AG04450 (cell line): ENCODE measurements around the gene RFX3. TPM values are rescaled to one million over a fixed set of nuclear protein-coding genes. Genes with fewer than 3 reads are reported as not detected.

ENCODE experiments used
- CTCF ChIA-PET: fragments of 300-600, 350-600 bp; formaldehyde crosslinking; extraction: SDS; loops from one replicate; lab custom pipeline; 2022; ENCODE audit warnings: antibody characterized with exemption, inconsistent platforms; lab: Charles Lee
- POLR2A ChIA-PET: fragments of 350-600 bp; formaldehyde crosslinking; extraction: SDS; loops from one replicate; lab custom pipeline; 2021; ENCODE audit warnings: antibody characterized with exemption, inconsistent platforms; lab: Yijun Ruan, JAX
- DNase-seq: peaks from one replicate; pipeline ENCODE4 v3.0.0-alpha.2; 2011; ENCODE audit warnings: low read depth, low spot score
- H3K27ac ChIP-seq: one replicate; pipeline ENCODE4 v1.5.1; 2012; ENCODE audit warnings: low read depth, low read length, control low read depth
- H3K27me3 ChIP-seq: one replicate; pipeline ENCODE4 v1.6.0; 2012; ENCODE audit warnings: low read length; ENCODE audit not compliant: control insufficient read depth, insufficient read depth
- H3K4me3 ChIP-seq: 2 replicates; pipeline ENCODE4 v1.5.1; 2011; ENCODE audit warnings: mild to moderate bottlenecking, low read depth, low read length, control low read depth
- H3K9me3 ChIP-seq: 2 replicates; pipeline ENCODE4 v1.5.1; 2012; ENCODE audit warnings: low read length; ENCODE audit not compliant: control insufficient read depth, insufficient read depth
- CTCF ChIP-seq: IDR thresholded peaks from 2 replicates; pipeline ENCODE4 v1.5.1; 2011; ENCODE audit warnings: low read depth, low read length, control low read depth, inconsistent platforms
- polyA plus RNA-seq: library from polyadenylated mRNA; depleted of rRNA; stranded (reverse); fragments of >200 nt; gene quantifications from 2 replicates; pipeline ENCODE4 v1.2.3, GENCODE V29; 2011

RFX3 gene
- polyA plus RNA-seq, 1 experiment, result 3.7 TPM

- no peaks in the 10 kb centered on the region for H3K27me3 ChIP-seq
- DNase-seq, result no peak
- H3K9me3 ChIP-seq, result no peaks in the 10 kb centered on the region
- no peak for TF ChIP-seq CTCF
- no peak overlapping the region for H3K27ac ChIP-seq
- ChIA-PET CTCF (interaction anchor here (1.0 kb wide), 1 partner anchor 1005 kb away, joined by 4 read pairs; no protein-coding TSS in a partner anchor), POLR2A (interaction anchor here (0.7 kb wide), 1 partner anchor 816 kb away, joined by 3 read pairs; no protein-coding TSS in a partner anchor)
- no peak overlapping the region for H3K4me3 ChIP-seq
These were observed 164.7 kb downstream of the RFX3 start for GRCh38 chr9:3361116-3361515.

- Histone ChIP-seq H3K4me3 (no peak overlapping the region), H3K27me3 (no peaks in the 10 kb centered on the region), H3K9me3 (no peaks in the 10 kb centered on the region), H3K27ac (no peak overlapping the region)
- ChIA-PET POLR2A (no interaction called here), CTCF (no interaction called here)
- no peak for DNase-seq
- TF ChIP-seq CTCF, result no peak
These were observed 165.6 kb downstream of the RFX3 start for GRCh38 chr9:3360245-3360644.

- Histone ChIP-seq H3K27me3 (no peaks in the 10 kb centered on the region), H3K4me3 (no peak overlapping the region), H3K27ac (no peak overlapping the region), H3K9me3 (no peaks in the 10 kb centered on the region)
- no peak for TF ChIP-seq CTCF
- ChIA-PET POLR2A (no interaction called here), CTCF (no interaction called here)
- DNase-seq, result no peak
These were observed 166.0 kb downstream of the RFX3 start for GRCh38 chr9:3359778-3360177.

GRCh38 chr9:3359048-3359692, 166.6 kb downstream of the RFX3 start:
- TF ChIP-seq CTCF, result no peak
- ChIA-PET CTCF (no interaction called here), POLR2A (no interaction called here)
- H3K9me3 ChIP-seq, result no peaks in the 10 kb centered on the region
- H3K27me3 ChIP-seq, result no peaks in the 10 kb centered on the region
- H3K4me3 ChIP-seq, result no peak overlapping the region
- H3K27ac ChIP-seq, result no peak overlapping the region
- DNase-seq, result no peak

- Histone ChIP-seq H3K27ac (no peak overlapping the region), H3K4me3 (no peak overlapping the region), H3K27me3 (no peaks in the 10 kb centered on the region), H3K9me3 (no peaks in the 10 kb centered on the region)
- POLR2A ChIA-PET, result no interaction called here
- no peak for DNase-seq
- no peak for TF ChIP-seq CTCF
- CTCF ChIA-PET, result no interaction called here
These were observed 177.6 kb downstream of the RFX3 start for GRCh38 chr9:3348169-3348568.
